BE2C (cell line): Measurements from ENCODE around the gene MAPKAP1.

ENCODE experiments used
- DNase-seq: peaks from one replicate; pipeline ENCODE4 v3.0.0-alpha.2; 2020
- H3K27me3 ChIP-seq: fragments of 250-450 bp; sonication (Bioruptor Pico); 2 replicates; pipeline ENCODE4 v1.5.1; 2020; ENCODE audit warnings: mild to moderate bottlenecking
- H3K36me3 ChIP-seq: fragments of 250-450 bp; sonication (Bioruptor Pico); 2 replicates; pipeline ENCODE4 v1.5.1; 2020; ENCODE audit warnings: mild to moderate bottlenecking
- H3K4me1 ChIP-seq: fragments of 250-450 bp; sonication (Bioruptor Pico); 2 replicates; pipeline ENCODE4 v1.5.1; 2020
- H3K4me3 ChIP-seq: 2 replicates; pipeline ENCODE4 v1.5.1; 2011; ENCODE audit warnings: low read depth, low read length
- H3K9me3 ChIP-seq: fragments of 250-450 bp; sonication (Bioruptor Pico); 2 replicates; pipeline ENCODE4 v1.5.1; 2020
- TF ChIP-seq, protein P1 (sequence below): IDR thresholded peaks from 2 replicates; pipeline ENCODE4 v1.5.1; 2012; ENCODE audit warnings: mild to moderate bottlenecking, low read depth, low read length

Gene MAPKAP1

DNA sequence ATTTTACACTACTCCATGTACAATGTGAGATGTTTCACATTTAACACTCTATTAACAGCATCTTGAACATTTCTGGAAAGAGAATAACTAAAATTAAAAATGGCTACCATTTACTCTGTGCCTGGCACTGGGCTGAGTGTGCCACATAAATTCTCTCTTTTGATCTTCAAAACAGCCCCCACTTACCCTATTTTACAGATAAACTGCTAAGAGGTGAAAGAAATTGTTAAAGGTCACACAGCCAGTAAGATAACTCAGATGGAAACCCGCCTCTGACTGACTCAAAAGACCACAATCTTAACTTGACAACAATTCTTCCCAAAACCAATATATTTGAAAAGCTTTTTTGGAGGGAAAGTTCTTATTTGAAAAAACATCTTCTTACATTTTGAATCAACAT, 97.3 kb downstream of the MAPKAP1 start:
- H3K27me3 ChIP-seq: no peaks in the 10 kb centered on the region
- TF ChIP-seq, protein P1, sequence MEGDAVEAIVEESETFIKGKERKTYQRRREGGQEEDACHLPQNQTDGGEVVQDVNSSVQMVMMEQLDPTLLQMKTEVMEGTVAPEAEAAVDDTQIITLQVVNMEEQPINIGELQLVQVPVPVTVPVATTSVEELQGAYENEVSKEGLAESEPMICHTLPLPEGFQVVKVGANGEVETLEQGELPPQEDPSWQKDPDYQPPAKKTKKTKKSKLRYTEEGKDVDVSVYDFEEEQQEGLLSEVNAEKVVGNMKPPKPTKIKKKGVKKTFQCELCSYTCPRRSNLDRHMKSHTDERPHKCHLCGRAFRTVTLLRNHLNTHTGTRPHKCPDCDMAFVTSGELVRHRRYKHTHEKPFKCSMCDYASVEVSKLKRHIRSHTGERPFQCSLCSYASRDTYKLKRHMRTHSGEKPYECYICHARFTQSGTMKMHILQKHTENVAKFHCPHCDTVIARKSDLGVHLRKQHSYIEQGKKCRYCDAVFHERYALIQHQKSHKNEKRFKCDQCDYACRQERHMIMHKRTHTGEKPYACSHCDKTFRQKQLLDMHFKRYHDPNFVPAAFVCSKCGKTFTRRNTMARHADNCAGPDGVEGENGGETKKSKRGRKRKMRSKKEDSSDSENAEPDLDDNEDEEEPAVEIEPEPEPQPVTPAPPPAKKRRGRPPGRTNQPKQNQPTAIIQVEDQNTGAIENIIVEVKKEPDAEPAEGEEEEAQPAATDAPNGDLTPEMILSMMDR: no peak
- H3K4me1 ChIP-seq: peaks cover 6% of the 10 kb centered on the region
- no peaks in the 10 kb centered on the region for H3K36me3 ChIP-seq
- no peak overlapping the region for H3K4me3 ChIP-seq
- no peaks in the 10 kb centered on the region for H3K9me3 ChIP-seq
- no peak for DNase-seq

DNA sequence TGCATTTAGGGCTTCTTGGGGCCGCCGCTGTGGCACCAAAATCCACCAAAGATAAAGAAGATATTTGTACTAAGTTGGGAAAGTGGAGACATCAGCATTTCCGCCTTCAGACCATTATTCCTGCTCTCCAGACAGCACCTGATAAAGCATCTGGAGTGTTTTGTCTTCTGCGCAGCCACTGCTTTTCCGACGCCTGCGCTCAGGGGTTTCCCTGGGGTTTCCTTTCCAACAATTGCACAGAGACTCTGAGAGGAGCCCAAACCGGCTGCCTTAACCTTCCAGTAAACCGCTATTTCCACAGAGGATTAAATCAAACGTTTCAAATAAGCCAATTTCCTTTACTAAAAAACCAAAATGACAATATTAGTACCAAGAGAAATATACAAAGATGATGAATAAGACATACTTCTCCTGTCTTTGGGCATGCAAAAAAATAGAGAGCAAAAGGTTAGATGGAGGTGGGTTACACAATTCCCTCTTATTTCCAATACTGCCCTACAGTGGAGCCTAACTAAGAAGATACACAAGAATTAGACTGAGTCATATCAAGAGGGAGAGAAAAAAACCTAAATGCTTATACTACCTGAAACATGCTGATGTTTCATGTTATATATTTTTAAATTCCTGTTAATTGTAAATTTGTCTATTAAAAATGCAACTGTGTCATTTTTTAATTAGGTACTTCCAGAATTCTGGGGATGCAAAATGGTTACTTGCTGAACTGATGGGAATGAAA, 98.4 kb downstream of the MAPKAP1 start:
- Histone ChIP-seq H3K9me3 (no peaks in the 10 kb centered on the region), H3K4me3 (no peak overlapping the region), H3K4me1 (peaks cover 17% of the 10 kb centered on the region), H3K27me3 (no peaks in the 10 kb centered on the region), H3K36me3 (no peaks in the 10 kb centered on the region)
- TF ChIP-seq, protein P1: no peak
- DNase-seq: peak; percentile 45

DNA sequence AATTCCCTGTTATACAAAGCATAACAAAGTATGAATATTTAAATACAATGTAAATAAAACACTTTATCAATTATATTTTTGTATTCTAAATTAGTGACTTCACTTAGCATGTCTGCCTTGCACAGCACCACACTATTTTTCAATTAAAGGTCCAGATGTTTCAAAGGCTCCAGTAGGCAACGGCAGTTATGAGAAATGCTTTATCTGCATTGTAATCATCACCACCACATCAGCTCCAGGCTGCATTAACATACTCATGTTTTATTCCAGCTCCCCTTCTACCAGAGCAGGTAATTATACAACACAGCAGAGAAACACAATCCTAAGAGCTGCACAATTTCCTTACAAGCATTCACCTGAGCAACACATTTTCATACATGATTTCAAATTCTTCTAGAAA, 102.8 kb downstream of the MAPKAP1 start:
- Histone ChIP-seq H3K27me3 (no peaks in the 10 kb centered on the region), H3K4me3 (no peak overlapping the region), H3K9me3 (no peaks in the 10 kb centered on the region), H3K36me3 (no peaks in the 10 kb centered on the region), H3K4me1 (peaks cover 29% of the 10 kb centered on the region)
- DNase-seq: no peak
- TF ChIP-seq, protein P1: no peak

DNA sequence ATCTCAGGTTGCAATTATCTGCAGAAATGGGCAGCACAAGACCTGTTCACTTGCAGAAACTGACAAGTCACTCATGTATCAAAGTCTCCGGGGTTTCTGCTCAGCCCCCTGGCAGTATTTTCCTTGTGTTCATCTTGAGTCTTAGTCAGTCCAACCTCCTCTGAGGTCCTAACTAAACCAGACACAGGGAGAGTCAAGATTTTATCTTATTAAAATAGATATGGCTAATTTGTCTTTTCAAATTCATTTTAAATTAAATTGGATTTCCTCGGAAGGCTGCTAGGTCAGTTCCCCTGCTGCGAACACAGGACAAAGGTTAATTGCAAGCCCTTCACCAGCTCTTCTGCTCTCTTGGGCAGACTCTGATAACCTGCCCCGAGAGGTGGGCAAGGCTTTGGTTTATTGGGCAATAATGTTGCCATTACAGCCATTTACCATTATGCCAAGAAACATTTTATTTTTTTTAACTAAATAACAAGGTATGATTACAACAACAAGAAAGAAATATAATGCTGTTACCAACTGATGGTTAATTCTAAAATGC, 103.5 kb downstream of the MAPKAP1 start:
- peak; percentile 38 for DNase-seq
- no peak overlapping the region for H3K4me3 ChIP-seq
- H3K4me1 ChIP-seq: peaks cover 29% of the 10 kb centered on the region
- H3K9me3 ChIP-seq: no peaks in the 10 kb centered on the region
- TF ChIP-seq, protein P1: no peak
- H3K27me3 ChIP-seq: no peaks in the 10 kb centered on the region
- no peaks in the 10 kb centered on the region for H3K36me3 ChIP-seq

DNA sequence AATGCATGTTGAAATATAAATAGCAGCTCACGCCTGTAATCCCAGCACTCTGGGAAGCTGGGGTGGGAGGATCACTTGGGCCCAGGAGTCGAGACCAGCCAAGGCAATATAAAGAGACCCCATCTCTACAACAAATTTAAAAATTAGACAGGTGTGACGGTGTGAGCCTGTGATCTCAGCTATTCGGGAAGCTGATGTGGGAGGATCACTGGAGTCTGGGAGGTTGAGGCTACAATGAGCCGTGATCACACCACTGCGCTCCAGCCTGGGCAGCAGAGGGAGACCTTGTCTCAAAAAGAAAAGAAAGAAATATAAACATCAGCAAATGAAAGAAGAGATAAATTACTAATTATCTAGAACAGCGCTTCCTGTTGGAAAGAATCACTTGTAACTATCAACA, 105.0 kb downstream of the MAPKAP1 start:
- TF ChIP-seq, protein P1: peak; percentile 31; the same call in 1 of the 2 replicates
- Histone ChIP-seq H3K4me3 (no peak overlapping the region), H3K27me3 (no peaks in the 10 kb centered on the region), H3K4me1 (peaks cover 32% of the 10 kb centered on the region), H3K9me3 (no peaks in the 10 kb centered on the region), H3K36me3 (no peaks in the 10 kb centered on the region)
- DNase-seq: no peak

DNA sequence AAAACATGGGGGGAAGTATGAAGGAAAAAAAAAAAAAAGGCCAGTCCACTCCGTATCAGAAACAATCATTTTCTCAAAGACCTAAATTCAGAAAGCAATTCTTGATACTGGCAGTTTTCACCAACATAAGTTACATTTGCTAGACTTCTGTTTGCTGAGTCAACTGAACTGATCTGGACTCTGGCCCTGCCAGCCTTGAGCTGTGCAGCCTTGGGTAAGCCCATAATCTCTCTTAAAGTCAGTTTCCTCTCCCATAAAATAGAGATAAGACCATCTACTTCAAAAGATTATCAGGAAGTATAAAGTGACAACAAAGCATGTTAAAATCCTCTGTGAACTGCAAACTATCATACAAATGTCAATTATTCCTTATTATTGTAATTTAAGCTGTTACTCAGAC, 106.8 kb downstream of the MAPKAP1 start:
- no peaks in the 10 kb centered on the region for H3K27me3 ChIP-seq
- TF ChIP-seq, protein P1: no peak
- no peak overlapping the region for H3K4me3 ChIP-seq
- no peaks in the 10 kb centered on the region for H3K9me3 ChIP-seq
- H3K4me1 ChIP-seq: peaks cover 26% of the 10 kb centered on the region
- no peaks in the 10 kb centered on the region for H3K36me3 ChIP-seq
- no peak for DNase-seq
